ENCODE results near the gene SFR1.

The SFR1 gene

DNA sequence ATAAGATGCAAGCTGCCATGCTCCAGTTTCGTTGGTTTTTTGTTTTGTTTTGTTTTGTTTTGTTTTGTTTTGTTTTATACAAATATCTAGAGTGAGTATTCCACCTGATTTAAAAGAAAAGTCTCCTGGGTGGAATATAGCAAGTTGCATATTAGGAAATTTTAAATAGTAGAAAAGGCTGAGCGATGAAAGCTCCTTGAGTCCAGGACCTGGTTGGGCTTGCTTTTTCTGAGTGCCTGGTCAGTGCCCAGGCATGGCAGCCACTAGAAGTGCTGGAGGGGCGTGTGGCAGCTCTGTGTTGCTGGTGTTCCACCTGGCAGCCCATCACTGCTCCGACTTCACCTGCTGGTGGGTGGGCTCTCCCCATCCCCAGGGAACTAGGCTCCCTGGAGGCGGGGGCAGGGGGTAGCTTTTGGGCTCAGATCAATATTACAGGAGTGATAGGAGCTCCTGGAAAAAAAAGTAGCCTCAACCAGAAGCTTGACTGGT is 44.3 kb upstream of the SFR1 start:
- no peak for DNase-seq (ENCODE audit: low spot score)

DNA sequence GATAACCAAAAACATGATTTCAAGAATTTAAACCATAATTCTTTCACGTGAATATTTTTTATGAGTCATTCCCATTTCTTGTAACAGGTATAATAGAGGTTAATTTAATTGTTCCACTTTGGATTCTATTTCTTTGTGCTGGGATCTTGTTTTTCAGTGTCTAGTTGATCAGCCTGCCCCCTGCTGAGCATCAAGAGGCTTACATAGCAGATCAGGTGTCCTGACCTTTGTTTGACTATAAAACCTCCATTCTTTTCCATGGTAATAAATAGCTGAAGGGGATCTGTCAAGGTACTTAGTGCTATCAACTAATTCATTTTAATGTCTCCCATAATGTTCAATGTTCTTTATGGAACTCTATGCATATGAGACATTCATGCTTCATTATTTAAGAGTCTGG is 41.2 kb upstream of the SFR1 start:
- no peak for ATAC-seq (ENCODE audit: low read depth)
- Histone ChIP-seq H3K36me3 (ENCODE audit: low read depth) (peaks cover 83% of the 10 kb centered on the region), H3K27me3 (ENCODE audit: insufficient read depth, poor library complexity, severe bottlenecking) (no peaks in the 10 kb centered on the region), H3K4me1 (ENCODE audit: insufficient read depth, poor library complexity, severe bottlenecking) (peaks cover 17% of the 10 kb centered on the region), H3K9me3 (ENCODE audit: severe bottlenecking) (no peaks in the 10 kb centered on the region), H3K27ac (ENCODE audit: poor library complexity, severe bottlenecking) (peak overlapping the region; percentile 96), H3K4me3 (ENCODE audit: severe bottlenecking) (no peak overlapping the region)
- TF ChIP-seq, protein P1, sequence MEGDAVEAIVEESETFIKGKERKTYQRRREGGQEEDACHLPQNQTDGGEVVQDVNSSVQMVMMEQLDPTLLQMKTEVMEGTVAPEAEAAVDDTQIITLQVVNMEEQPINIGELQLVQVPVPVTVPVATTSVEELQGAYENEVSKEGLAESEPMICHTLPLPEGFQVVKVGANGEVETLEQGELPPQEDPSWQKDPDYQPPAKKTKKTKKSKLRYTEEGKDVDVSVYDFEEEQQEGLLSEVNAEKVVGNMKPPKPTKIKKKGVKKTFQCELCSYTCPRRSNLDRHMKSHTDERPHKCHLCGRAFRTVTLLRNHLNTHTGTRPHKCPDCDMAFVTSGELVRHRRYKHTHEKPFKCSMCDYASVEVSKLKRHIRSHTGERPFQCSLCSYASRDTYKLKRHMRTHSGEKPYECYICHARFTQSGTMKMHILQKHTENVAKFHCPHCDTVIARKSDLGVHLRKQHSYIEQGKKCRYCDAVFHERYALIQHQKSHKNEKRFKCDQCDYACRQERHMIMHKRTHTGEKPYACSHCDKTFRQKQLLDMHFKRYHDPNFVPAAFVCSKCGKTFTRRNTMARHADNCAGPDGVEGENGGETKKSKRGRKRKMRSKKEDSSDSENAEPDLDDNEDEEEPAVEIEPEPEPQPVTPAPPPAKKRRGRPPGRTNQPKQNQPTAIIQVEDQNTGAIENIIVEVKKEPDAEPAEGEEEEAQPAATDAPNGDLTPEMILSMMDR (IDR thresholded peaks at IDR 0.05; ENCODE audit: poor library complexity, severe bottlenecking): peak; percentile 57
- no peak for DNase-seq (ENCODE audit: low spot score)

More for the DNA sequence above, 44.3 kb upstream of the SFR1 start:
- Histone ChIP-seq H3K4me1 (ENCODE audit: insufficient read depth, poor library complexity, severe bottlenecking) (peaks cover 17% of the 10 kb centered on the region), H3K27ac (ENCODE audit: poor library complexity, severe bottlenecking) (no peak overlapping the region), H3K4me3 (ENCODE audit: severe bottlenecking) (no peak overlapping the region), H3K27me3 (ENCODE audit: insufficient read depth, poor library complexity, severe bottlenecking) (no peaks in the 10 kb centered on the region), H3K36me3 (ENCODE audit: low read depth) (peaks cover 100% of the 10 kb centered on the region), H3K9me3 (ENCODE audit: severe bottlenecking) (no peaks in the 10 kb centered on the region)
- TF ChIP-seq, protein P1 (IDR thresholded peaks at IDR 0.05; ENCODE audit: poor library complexity, severe bottlenecking): no peak
- ATAC-seq (ENCODE audit: low read depth): no peak

DNA sequence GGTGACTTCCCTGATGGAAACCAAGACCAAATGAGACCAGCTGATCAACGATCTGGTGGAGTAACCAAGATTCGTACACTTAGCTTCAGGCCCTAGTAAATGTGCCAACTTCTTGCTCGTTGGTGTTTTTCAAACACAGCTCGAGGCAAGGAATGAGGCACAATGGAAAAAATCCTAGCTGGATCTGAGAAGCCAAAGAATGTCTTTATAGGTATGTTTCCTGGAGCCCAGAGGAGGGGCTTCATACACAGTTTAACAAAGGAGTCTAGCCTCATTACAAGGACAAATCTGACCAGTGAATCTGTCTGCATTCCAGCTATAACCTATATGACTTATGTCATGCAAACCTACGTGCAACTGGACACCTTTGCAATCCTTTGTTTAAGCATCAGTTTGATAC is 40.0 kb upstream of the SFR1 start:
- DNase-seq (ENCODE audit: low spot score): no peak
- Histone ChIP-seq H3K36me3 (ENCODE audit: low read depth) (peaks cover 71% of the 10 kb centered on the region), H3K9me3 (ENCODE audit: severe bottlenecking) (no peaks in the 10 kb centered on the region), H3K27me3 (ENCODE audit: insufficient read depth, poor library complexity, severe bottlenecking) (no peaks in the 10 kb centered on the region), H3K27ac (ENCODE audit: poor library complexity, severe bottlenecking) (peak overlapping the region; percentile 96), H3K4me3 (ENCODE audit: severe bottlenecking) (peak overlapping the region; percentile 42), H3K4me1 (ENCODE audit: insufficient read depth, poor library complexity, severe bottlenecking) (peaks cover 24% of the 10 kb centered on the region)
- TF ChIP-seq, protein P1 (IDR thresholded peaks at IDR 0.05; ENCODE audit: poor library complexity, severe bottlenecking): no peak
- peak; percentile 57 for ATAC-seq (ENCODE audit: low read depth)

DNA sequence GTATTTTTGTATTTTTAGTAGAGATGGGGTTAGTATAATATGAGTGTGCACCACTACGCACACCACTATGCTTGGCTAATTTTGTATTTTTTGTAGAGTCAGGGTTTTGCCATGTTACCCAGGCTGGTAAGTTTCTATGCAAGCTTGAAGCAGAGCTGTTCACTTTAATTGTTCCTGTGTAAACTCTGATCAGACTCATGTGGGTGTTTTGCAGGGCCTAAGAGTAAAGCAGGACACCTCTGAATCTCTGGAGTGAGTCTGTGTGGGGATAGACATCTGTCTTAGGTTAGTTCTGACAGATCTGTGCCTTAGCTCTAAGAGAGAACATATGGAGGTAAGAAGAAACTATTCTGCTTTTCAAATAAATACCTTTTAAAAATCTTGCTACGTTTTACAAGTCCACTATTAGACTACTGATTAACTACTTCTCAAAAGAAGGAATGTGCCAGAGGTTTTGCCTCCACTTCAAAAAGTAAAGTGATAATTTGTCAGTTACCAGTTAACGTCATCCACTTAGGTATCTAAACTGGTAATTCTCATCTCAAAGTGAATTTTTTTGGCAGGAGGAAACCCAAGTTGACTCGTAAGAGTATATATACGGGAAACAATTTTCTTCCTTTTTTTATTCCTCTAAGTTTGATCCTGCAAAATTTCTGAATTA is 37.4 kb upstream of the SFR1 start:
- no peaks in the 10 kb centered on the region for H3K27me3 ChIP-seq (ENCODE audit: insufficient read depth, poor library complexity, severe bottlenecking)
- no peak for DNase-seq (ENCODE audit: low spot score)
- peak overlapping the region; percentile 96 for H3K27ac ChIP-seq (ENCODE audit: poor library complexity, severe bottlenecking)
- peaks cover 28% of the 10 kb centered on the region for H3K4me1 ChIP-seq (ENCODE audit: insufficient read depth, poor library complexity, severe bottlenecking)
- ATAC-seq (ENCODE audit: low read depth): peak; percentile 22; the same call in 1 of the 3 replicates
- peaks cover 45% of the 10 kb centered on the region for H3K36me3 ChIP-seq (ENCODE audit: low read depth)
- H3K9me3 ChIP-seq (ENCODE audit: severe bottlenecking): no peaks in the 10 kb centered on the region
- peak overlapping the region; percentile 42 for H3K4me3 ChIP-seq (ENCODE audit: severe bottlenecking)
- TF ChIP-seq, protein P1 (IDR thresholded peaks at IDR 0.05; ENCODE audit: poor library complexity, severe bottlenecking): no peak

DNA sequence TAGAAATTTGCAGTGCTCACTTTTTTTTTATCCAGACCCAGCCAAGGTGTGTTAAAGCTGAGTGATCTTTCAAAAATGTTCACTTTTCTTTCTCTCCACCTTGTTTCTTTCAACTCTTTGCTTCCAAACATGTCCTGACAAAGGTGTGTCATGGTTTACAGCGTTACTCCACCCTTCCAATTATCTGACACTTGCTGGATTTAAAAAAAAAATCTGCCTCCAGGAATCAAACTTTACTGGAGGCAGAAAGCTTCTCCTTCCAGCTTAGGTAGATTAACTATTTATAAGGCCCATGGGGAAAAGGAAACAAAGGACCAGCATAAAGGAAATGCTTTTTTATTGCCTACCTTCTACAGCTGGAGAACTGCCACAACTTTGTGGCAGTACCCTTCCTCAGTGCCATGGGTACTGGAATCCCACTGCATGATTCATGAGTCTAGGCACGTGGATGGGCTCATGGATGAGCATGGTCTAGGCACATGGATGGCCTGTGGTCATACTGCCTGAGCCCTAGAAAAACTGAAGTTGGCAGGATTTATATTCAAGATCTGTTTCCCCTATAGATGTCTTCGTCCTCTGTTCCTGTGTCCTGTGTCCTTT is 36.1 kb upstream of the SFR1 start, which contains the start of gene COL17A1:
Gene COL17A1 (minus strand): TSS at position 80 of the 600 bp plus-strand sequence. CDS start 5,207 bp downstream, outside the sequence.
- Histone ChIP-seq H3K4me1 (ENCODE audit: insufficient read depth, poor library complexity, severe bottlenecking) (peaks cover 39% of the 10 kb centered on the region), H3K27ac (ENCODE audit: poor library complexity, severe bottlenecking) (peak within 1 kb of the TSS; percentile 96), H3K36me3 (ENCODE audit: low read depth) (peaks cover 32% of the 10 kb centered on the region), H3K9me3 (ENCODE audit: severe bottlenecking) (no peaks in the 10 kb centered on the region), H3K4me3 (ENCODE audit: severe bottlenecking) (peak within 1 kb of the TSS; percentile 42), H3K27me3 (ENCODE audit: insufficient read depth, poor library complexity, severe bottlenecking) (no peaks in the 10 kb centered on the region)
- no peak for DNase-seq (ENCODE audit: low spot score)
- TF ChIP-seq, protein P1 (IDR thresholded peaks at IDR 0.05; ENCODE audit: poor library complexity, severe bottlenecking): no peak
- ATAC-seq (ENCODE audit: low read depth): peak; percentile 38

All from RWPE2 (cell line).